HuH-7 (cell line): ENCODE measurements around the gene BAG5.

ENCODE experiments used
- DNase-seq: peaks from one replicate; pipeline ENCODE4 v3.0.0; 2011; ENCODE audit warnings: low spot score

BAG5 gene

DNA sequence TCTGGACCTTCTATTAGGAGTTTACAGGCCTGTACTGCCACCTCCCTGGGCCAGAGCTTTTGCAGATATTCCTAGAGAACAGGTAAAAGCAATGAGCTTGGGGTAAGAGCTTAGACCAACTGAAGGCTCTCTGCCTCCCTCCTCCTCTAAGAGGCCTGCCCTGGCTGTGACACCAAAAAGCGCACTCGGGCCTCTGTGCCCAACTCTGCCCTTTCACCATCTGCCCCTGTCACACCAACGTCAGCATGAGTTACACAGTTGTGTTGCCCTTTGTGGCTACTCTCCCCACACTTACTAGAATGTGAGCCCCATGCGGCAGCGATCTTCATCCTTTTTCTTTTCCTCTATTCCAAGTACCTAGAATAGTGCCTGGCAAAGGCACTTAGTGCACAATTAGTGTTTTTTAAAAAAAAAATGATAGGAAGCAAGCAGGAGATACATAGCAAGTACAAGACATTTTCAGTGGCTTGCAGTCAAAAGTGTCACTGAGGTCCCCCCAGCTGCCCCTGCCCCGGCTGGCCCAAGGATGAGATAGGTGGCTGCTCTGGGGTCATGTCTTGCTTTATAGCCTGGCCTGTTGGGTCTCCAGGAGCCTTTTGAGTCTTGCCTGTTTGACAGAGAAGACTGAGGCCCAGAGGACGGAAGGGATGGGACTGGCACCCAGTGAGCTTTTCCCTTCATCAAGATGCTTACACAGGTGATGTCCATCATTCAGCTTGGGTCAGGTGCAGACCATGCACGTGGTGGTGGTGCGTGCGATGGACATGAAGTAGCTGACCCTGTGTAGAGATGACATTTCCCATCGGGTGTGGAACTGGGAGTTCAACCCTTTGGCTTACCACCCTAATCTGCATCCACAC, 52.4 kb downstream of the BAG5 start:
- DNase-seq, result no peak

DNA sequence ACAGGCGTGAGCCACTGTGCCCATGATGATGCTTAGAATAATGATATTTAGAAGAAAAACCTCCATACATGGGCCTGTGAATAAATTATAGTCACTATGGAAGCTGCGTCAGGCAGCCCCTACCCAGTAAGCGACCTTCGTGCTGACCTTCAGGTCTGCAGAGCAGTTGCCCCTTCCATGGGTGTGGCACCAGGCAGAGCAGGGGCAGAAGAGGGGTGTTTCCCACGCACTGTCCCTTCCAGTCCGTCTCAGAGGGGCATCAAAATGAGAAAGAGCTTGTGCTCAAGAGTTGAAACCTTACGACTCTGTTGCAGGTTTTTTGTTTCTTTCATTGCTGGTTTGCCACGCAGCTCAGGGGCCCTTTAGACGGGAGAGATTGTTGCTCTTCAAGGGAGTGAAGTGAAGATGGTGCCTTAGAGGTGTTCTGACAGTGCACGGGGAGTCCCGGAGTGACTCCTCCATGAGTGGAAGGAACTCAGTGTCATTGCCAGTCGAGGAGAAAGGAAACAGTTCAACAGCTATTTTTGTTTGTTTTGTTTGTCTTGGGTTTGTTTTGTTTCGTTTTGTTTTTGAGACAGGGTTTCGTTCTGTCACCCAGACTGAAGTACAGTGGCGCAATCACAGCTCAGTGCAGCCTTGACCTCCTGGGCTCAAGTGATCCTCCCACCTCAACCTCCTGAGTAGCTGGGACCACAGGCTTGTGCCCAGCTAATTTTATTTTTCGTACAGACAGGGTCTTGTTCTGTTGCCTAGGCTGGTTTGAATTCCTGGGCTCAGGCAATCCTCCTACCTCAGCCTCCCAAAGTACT, 53.7 kb downstream of the BAG5 start:
- DNase-seq, result no peak

- no peak for DNase-seq
These were observed 54.7 kb downstream of the BAG5 start for GRCh38 chr14:103507751-103508150.
